ENCODE data around the gene TMEM184A. TPM values are rescaled to one million over a fixed set of nuclear protein-coding genes. Genes with fewer than 3 reads are reported as not detected.

TMEM184A gene
- total and polyA plus RNA-seq, 2 donors (not counting 3 experiments of a cell fraction or from before 2014, with no cell fraction given): 0.48 TPM; not detected in 1

- Histone ChIP-seq H3K4me3 (replicated peaks in 1 of 3; ENCODE audit: insufficient read depth in 1 of 3, low read depth in 1 of 3, low read length in 3 of 3) (no peak overlapping the region), H3K9ac (replicated peaks; ENCODE audit: extremely low read depth, insufficient read depth, low read length) (no peak overlapping the region), H3K27me3 (ENCODE audit: control insufficient read depth in 2 of 2, insufficient read depth in 2 of 2, low read length in 2 of 2) (no peaks in the 10 kb centered on the region), H2AFZ (ENCODE audit: low read depth, low read length) (no peak overlapping the region), H3K9me1 (replicated peaks; ENCODE audit: control insufficient read depth, extremely low read depth, insufficient read depth, low read length) (no peaks in the 10 kb centered on the region), H3K36me3 (ENCODE audit: control insufficient read depth in 2 of 2, extremely low read depth in 1 of 2, insufficient read depth in 2 of 2, low read length in 2 of 2) (no peaks in the 10 kb centered on the region), H3K79me2 (ENCODE audit: control insufficient read depth, insufficient read depth, low read length) (no peaks in the 10 kb centered on the region), H3K4me1 (ENCODE audit: control insufficient read depth, extremely low read depth, insufficient read depth, low read length) (peaks cover 10% of the 10 kb centered on the region), H3K4me2 (ENCODE audit: insufficient read depth, low read length) (no peak overlapping the region), H4K20me1 (replicated peaks; ENCODE audit: control insufficient read depth, extremely low read depth, insufficient read depth, low read length) (no peaks in the 10 kb centered on the region), H3K27ac (ENCODE audit: insufficient read depth, low read depth, low read length) (no peak overlapping the region), H3K9me3 (replicated peaks; ENCODE audit: control insufficient read depth, insufficient read depth, low read length) (no peaks in the 10 kb centered on the region)
- ChIA-PET POLR2A (no interaction called here), CTCF (interaction anchor here (1.2 to 1.3 kb wide), 2 partner anchors 17 to 22 kb away, joined by 3 read pairs; no protein-coding TSS in a partner anchor)
- TF ChIP-seq MYC (IDR thresholded peaks at IDR 0.05; ENCODE audit: low read depth, low read length): no peak
- no peak for TF ChIP-seq CTCF (IDR thresholded peaks at IDR 0.05; ENCODE audit: extremely low read depth in 1 of 2, insufficient read depth in 1 of 2, low read depth in 1 of 2, low read length in 2 of 2)
- no peak for TF ChIP-seq JUN (IDR thresholded peaks at IDR 0.05; ENCODE audit: borderline replicate concordance, insufficient read depth, insufficient read length, low read depth)
- TF ChIP-seq GATA2 (IDR thresholded peaks at IDR 0.05; ENCODE audit: insufficient read depth, insufficient read length, low read depth, low read length): no peak
- no peak for TF ChIP-seq MAX (IDR thresholded peaks at IDR 0.05; ENCODE audit: insufficient read depth, insufficient read length)
- no peak for TF ChIP-seq POLR2AphosphoS5 (IDR thresholded peaks at IDR 0.05; ENCODE audit: insufficient read depth, low read depth, low read length)
- TF ChIP-seq EZH2 (IDR thresholded peaks at IDR 0.05; ENCODE audit: borderline replicate concordance, low read depth, low read length, severe bottlenecking): no peak
- intact Hi-C loops (cut with micrococcal nuclease) (no loop called here), dilution Hi-C loops (cut with MboI; ENCODE audit: extremely low pct_ligation_motif_present, low sequenced_read_pairs) (no loop called here)
- no TSS peak for BruUV-seq (replicated peaks)
- no peak for DNase-seq (ENCODE audit: low read depth, low spot score)
- no peak for FAIRE-seq
These were observed 41.0 kb downstream of the TMEM184A start for GRCh38 chr7:1514995-1515401.

Data from endothelial cell of umbilical vein (primary cell).